HG03439 (cell line): ENCODE results near the gene UBE2E2.
A peak's percentile ranks its signal among the peaks of the same experiment; 100 is the strongest.

ENCODE experiments used
- ATAC-seq: cut with Tn5 transposase; IDR thresholded peaks from one replicate; pipeline ENCODE4 v1.9.1; 2021; ENCODE audit warnings: mild to moderate bottlenecking, moderate library complexity; ENCODE audit not compliant: unreplicated experiment

Gene UBE2E2

DNA sequence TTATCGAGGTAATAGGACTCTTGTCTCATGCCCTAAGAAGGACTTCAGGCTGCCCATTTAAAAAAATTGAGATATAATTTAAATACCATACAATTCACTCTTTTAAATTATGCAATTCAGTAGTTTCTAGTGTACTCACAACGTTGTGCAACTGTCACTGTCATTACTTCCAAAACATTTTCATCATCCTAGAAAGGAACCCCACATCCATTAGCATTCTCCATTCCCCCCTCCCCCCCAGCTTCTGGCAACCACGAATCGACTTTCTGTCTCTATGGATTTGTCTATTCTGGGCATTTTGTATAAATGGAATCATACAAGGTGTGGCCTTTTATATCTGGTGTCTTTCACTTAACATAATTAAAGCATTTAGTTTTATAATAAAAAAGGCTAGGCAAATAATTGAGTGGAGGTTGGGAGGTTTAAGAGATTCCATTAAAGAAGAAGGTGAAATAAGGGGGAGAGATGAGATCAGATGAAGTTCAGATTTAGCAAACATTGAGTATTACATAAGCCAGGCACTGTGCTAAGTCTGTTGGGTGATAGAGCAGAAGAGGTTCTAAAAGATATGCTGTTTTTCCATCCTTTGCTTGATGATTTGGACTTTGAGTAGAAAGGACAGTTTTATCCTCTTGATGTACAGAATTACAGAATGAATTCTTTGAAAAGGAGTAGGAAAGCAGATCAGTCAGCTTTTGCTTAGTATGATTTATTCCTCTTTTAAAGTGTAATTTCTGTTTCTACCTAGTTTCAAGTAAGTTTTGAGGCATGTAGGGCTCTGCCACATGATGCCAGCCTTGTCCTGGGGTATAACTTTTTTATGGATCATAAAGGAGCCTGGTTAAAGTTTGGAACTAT is 36.3 kb downstream of the UBE2E2 start:
- no peak for ATAC-seq

DNA sequence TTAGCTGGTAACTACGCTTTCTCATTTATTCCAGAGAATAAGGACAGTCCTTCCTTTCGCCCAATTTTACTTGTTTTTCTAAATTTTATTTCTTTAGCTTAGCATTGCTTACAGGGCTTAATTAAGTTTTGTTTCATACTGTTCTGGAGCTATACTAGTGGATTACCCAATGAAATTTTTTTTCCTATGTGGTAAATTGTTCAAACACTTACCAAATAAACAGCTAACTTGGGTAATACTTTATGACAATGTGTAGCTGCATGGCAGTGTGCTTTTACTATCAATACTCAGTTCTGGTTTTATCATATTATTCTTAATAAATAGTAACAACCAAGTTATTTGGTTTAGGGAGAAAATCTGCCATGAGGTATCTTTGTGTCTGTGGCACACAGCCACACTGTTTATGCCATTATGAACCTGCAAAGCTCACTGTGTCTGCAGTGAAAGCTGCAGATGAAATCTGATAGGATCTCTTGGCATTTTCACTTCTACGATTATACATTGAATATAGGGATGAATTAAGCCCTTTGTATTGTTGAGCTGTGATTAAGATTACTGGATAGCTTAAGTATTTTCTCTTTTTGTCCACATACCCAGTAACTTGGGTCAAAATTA is 37.2 kb downstream of the UBE2E2 start:
- ATAC-seq = no peak

DNA sequence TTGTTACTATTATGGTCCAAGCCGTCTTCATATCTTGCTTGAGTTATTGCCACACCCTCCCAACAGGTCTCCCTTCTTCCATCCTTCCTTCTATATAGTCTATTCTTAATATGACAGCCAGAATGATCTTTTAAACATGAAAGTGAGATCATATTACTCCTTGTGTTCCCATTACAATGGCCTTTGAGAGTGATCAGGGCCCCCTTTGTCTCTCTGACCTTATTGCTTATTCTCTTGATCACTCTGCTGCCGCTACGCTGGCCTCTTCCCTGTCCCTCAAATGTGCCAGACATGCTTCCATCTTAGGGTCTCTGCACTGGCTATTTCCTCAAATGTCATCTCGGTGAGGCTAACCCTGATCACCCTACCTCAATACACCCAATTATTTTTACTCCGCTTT is 38.1 kb downstream of the UBE2E2 start:
- ATAC-seq = no peak

DNA sequence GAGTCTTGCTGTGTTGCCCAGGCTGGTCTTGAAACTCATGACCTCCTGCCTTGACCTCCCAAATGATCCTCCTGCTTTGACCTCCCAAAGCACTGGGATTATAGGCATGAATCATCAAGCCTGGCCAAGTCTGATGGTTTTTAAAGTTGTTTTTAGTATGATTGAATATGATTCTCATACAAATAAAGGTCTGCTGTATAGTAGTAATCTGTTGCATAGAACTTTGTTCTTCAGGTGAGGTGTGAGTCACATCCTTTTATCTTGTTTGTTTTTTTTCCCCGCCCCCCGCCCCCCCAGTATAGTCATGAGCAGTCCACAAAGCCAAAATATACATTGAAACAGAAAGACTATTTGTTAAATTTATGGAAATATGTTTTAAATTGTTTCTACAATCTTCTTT is 39.0 kb downstream of the UBE2E2 start:
- no peak for ATAC-seq

DNA sequence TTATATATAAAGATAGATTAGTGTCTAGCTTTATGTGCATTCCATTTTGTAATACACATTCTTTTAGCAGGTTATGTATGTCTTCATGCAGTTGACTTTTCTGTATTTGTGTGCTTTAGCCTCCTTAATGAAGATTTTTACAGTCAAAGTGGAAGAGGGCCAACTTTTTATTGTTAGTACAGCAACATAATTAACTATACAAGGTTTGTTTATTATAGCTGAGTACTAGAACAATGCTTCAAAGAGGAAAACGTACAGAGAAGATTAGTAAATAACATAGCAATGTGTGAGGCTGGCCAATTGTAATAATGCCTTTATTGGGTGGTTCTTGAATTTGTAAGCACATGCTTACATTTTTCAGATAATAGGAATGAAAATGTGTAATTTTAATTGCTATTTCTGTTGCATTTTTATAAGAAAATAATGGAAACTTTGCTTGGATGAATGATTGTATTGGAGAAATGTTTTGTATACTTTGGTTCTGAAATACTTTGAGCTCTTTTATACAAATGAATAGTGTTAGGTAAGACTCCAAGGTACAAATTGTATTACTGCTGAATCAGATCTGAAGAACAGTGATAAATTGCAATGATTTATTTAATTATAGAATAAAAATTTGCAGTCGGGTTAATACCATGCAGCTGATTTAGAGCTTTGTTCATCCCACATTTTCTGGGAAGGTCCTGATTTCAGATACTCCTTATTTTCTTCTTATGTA is 41.4 kb downstream of the UBE2E2 start:
- ATAC-seq = no peak

DNA sequence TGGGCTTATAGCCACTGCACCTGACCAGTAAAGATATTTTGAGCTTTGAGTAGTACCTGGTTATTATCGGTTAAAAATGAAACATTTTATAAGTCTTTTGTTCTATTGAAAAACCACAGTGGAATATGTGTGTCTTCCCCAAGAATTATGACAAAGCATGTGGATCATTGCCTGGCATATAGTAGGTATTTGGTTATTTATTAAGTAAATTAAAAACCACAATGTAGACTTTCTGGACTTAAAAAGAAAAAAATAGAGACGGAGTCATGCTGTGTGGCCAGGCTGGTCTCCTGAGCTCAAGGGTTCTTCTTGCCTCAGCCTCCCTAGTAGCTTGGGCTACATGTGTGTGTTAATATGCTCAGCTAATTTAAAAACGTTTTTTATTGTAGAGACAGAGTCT is 43.5 kb downstream of the UBE2E2 start:
- no peak for ATAC-seq

DNA sequence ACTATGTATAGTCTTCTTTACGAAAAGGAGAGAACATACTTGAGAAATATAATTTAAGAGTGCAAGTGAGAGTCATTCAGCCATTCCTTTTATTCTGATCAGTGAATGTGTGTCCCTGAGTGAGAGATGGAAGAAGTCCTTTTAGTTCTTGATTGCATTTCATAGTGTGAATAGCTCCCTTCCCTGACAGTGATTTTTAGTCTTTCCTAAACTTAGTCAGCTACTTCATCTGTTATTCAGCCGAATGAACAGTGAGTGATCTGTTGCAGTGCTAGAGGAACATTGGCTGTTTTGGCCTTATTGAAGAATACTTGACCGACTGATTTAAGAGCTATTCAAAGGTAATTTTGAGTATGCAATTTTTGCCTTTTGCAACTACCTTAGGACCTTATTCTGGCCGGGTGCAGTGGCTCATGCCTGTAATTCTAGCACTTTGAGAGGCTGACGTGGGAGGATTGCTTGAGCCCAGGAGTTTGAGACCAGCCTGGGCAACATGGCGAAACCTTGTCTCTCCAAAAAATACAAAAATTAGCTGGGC is 45.5 kb downstream of the UBE2E2 start:
- no peak for ATAC-seq

DNA sequence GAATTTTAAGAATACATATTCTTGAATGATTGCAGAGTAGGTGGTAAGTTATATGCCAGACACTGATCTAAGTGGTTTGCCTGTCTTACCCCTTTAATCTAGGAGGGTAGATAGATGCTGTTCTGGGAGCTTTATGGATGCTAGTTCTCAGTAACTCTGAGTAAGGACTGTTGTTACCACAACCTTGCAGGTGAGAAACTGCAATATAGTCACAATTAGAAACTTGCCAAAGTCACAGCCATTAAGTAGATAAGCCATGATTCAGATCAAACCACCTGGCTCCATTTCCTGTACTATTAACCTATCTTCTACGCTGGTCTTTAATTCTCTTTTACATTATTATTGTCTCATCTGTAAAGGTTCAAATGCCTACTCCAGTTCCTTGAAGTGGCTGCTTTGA is 46.8 kb downstream of the UBE2E2 start:
- no peak for ATAC-seq

DNA sequence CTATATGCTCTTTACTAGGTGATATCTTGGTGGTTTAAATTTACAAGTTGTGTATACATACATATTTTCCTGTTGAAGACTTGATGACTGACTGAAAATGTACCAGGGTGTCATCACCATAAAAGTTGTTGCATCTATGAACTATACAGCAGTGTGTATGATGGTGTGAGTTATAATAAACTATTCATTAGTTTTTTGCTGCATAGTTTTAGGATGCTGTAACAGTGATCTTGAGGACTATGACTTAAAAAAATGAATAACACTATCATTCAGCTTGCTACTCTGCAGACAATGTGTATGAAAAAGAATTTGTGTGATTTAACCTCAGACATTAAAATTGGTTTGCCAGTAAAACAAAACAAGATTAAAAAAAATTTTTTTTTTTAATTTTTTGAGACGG is 49.0 kb downstream of the UBE2E2 start:
- ATAC-seq = no peak

DNA sequence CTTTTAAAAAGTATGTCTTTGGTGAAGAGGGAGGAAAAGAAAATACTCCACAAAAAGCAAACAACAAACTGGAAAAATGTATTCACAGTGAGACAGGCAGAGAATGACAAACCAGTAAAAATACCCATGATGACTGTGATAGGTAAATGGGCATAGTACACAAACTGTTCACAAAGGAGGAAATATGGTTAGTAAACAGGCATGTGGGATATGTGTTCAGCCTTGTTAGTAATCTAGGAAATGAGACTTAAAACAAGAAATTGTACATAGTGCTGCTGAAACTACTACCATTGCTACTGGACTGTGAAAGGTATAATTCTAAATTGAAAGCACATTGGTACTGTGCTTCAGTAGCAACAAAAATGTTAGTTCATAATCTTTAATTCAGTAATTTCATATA is 50.1 kb downstream of the UBE2E2 start:
- ATAC-seq = peak; percentile 65

DNA sequence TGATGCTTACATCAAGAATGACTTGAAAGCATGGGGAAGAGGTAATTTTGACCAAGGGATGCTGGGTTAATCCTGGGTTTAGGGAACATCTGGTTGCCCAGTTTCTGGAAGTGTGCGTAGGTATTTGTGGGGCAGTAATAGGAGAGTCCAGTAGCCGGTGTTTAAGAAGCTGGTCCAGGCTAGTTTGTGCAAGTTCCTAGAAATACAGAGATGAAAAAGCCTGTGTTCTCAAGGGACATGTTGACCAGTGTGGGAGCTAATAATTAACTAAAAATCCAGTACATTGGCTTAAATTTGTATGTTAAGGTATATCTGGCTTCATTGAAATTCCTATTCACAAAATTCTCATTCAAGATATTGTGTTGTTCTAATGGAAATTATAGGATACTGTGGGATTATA is 51.2 kb downstream of the UBE2E2 start:
- ATAC-seq = no peak

DNA sequence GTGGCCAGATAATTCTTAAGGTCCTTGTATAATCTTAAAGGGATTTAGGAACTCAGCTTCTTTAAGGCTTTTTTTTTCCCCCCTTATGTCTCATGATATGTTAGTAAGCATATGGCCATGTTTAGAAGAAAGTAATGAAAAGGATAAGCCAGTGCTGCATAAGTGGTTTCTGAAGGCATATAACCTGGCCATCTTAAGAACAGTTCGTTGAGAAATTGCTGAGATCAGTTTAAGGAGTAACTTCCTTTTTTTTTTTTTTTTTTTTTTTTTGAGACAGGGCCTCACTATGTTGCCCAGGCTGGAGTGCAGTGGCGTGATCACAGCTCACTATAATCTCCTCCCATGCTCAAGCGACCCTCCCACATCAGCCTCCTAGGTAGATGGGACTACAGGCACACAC is 51.7 kb downstream of the UBE2E2 start:
- no peak for ATAC-seq

DNA sequence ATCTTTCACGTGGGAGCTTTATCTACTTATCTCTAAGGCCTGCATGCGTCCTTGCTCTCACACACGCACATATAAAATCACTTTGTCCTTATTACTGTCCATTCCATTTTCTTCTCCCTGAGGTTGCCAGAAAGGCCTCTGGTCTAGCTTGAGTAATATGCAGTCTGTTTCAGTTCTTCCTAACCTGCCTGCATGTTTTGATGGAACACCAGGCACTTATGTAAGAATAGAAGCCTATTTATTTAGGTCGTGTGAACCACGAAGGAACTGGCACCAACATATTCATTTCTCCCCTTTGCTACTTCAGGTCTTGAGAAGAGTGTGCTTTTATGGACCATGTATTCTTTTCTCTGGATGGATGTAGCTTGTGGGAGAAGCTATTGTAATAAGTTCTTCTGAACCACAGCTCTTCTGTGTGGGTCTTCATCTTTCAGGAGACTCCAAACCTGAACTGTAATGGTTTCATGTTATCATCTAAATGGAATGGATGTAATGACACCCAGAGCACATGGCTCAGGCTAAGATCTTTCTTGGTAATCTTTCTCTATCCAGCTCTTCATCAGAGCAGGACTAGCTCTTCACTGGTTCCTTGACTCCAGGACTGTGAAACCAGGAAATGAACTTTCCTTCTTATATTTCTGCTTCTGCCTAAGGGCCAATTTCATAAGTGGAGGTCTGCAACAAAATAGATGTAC is 53.8 kb downstream of the UBE2E2 start:
- ATAC-seq = no peak

DNA sequence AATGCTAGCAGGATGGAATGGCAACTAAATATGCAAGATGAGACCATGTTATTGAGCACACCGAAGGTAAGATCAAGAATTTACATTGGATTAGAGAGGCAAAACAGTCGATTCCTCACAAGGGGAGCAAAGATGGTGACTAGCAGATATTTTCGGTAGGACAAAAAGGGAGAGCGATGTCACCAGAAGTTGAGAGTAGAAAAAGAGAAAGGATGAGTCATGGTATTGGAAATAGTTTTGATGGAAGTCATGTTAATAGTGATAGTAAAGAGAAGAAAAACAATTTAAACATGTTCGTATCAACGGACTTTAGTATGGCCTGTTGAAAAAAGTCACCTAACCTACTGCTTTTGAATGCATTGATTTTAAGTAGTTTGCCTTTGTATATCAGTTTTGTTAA is 55.0 kb downstream of the UBE2E2 start:
- no peak for ATAC-seq

DNA sequence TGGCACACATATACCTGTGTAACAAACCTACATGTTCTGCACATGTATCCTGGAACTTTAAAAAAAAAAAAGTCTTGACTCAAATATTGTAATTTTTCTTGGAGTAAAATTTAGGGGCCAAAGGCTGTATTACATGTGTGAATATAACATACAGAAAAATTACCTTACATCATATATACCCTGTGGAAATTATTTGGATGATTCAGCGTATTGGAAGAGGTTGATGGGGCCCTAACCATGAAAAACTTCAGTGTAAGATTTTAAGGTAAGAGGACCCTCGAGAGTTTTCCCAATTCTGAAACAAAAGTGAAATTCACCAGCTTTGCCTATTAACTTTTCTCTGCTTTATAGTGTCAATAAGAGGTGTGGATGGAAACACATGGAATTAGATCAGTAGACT is 56.4 kb downstream of the UBE2E2 start:
- no peak for ATAC-seq

DNA sequence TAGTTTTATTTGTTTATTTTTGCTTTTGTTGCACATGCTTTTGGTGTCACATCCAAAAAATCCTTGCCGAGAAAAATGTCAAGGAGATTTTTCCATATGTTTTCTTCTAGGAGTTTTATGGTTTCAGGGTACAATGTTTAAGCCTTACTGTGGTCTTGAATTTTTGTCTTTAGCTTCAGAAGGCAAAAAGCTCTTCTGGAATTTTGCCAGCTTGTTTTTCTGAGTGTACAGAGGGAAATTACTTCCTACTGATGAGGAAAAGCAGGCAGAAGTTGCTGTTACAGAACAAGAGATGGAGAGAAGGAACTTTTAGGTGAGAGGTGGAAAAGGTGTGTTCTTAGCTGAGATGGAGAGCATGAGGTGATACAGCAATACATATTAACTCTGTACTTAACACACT is 59.6 kb downstream of the UBE2E2 start:
- ATAC-seq = no peak

DNA sequence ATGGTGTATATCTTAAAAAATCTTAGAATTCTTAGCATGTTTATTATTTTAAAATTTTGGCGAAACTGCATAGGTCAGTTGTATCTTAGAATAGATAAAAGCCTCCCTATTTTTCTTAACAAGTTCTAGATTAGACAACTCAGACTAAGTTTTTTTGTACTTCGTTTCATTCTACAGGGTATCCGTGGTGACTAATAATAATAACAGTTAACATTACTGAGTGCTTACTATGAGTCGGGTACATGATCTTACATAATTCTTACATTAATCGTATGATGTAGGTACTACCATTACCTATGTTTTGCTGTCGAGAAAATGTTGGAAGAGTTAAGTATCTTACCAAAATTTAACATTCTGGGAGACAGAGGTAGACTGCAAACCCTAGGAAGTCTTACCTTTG is 60.7 kb downstream of the UBE2E2 start:
- no peak for ATAC-seq

DNA sequence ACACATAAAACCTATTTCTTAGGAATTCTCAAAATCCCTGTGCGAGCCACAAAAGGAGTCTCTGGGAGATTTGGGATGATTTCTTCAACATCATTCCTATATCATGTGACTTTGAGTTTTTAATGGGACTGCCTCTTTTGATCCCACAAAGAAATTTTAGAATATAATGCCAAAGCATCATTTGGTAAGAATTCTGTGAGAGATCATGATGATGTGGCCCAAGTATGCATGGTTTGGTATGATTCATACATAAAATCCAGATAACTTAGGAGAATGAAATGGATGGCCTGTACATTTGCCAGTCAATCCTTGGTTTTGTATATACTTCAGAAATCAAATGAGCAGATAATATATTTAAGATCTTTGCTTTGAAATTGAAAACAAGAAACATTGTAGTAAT is 61.3 kb downstream of the UBE2E2 start:
- ATAC-seq = no peak

DNA sequence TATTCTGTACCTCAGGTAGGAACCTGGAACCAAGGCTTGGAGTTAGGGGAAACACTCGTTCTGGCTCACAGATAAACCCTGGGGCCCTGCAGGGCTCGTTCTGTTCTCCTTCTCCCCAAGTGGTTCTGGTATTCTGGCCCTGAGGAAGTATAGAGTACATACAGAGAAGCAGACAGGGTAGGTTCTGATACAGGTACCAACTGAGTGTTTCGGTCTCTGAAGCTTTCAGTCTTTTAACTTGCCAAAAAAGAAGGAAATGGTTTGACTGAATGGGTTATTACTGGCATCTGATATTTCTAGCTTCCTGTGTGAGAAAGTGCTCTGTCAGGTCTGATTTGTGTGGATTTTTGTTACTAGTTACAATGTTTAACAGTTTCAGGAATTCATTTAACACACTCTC is 67.3 kb downstream of the UBE2E2 start:
- no peak for ATAC-seq

DNA sequence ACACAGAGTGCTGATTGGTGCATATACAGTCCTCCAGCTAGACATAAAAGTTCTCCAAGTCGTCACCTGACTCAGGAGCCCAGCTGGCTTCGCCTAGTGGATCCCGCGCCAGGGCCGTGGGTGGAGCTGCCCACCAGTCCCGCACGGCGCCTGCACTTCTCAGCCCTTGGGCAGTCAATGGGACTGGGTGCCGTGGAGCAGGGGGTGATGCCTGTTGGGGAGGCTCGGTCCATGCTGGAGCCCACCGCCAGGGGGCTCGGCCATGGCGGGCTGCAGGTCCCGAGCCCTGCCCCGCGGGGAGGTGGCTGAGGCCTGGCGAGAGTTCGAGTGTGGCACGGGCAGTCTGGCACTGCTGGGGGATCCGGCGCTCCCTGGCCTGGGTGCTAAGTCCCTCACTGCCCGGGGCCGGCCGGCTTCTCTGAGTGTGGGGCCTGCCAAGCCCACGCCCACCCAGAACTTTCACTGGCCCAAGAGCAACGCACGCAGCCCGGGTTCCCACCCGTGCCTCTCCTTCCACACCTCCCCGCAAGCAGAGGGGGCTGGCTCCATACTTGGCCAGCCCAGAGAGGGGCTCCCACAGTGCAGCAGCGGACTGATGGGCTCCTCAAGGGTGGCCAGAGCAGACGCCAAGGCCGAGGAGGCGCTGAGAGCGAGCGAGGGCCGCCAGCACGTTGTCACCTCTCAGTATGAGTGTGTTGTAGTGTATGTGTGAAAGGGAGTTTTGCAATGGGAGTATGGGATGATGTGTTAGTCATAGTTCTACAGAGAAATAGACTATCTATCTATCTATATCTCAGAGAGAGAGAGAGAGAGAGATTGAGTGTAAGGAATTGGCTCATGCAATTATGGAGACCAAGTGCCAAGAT is 69.0 kb downstream of the UBE2E2 start:
- no peak for ATAC-seq
